HepG2 (cell line): ENCODE measurements around the gene GATAD2B. TPM values are rescaled to one million over a fixed set of nuclear protein-coding genes. Genes with fewer than 3 reads are reported as not detected.

Experiments used
- BRCA1 ChIP-seq: sonication (generic); formaldehyde crosslinking; IDR thresholded peaks from 2 replicates; pipeline ENCODE4 v1.4.0; 2020; ENCODE audit warnings: missing genetic modification reagents
- HDAC2 ChIP-seq: sonication (generic); formaldehyde crosslinking; IDR thresholded peaks from 2 replicates; pipeline ENCODE4 v1.4.0; 2020; ENCODE audit warnings: missing genetic modification reagents
- KMT2A ChIP-seq: sonication (generic); formaldehyde crosslinking; IDR thresholded peaks from 2 replicates; pipeline ENCODE4 v1.4.0; 2020; ENCODE audit warnings: missing genetic modification reagents
- MLX ChIP-seq: IDR thresholded peaks from 2 replicates; pipeline ENCODE4 v1.6.1; 2016
- MTERF4 ChIP-seq: sonication (generic); formaldehyde crosslinking; IDR thresholded peaks from 2 replicates; pipeline ENCODE4 v1.8.0; 2023; ENCODE audit warnings: mild to moderate bottlenecking, missing genetic modification reagents
- NFE2 ChIP-seq: sonication (generic); formaldehyde crosslinking; IDR thresholded peaks from 2 replicates; pipeline ENCODE4 v1.4.0; 2020; ENCODE audit warnings: missing genetic modification reagents
- RBFOX2 ChIP-seq: fragments of 200-400 bp; formaldehyde crosslinking; IDR thresholded peaks from 2 replicates; pipeline ENCODE4 v1.6.1; 2017; ENCODE audit warnings: low read depth, mild to moderate bottlenecking, low read length
- RBM39 ChIP-seq: fragments of 200-400 bp; formaldehyde crosslinking; IDR thresholded peaks from one replicate; pipeline ENCODE4 v1.6.1; 2018; ENCODE audit warnings: antibody characterized with exemption, mild to moderate bottlenecking, low read depth, low read length; ENCODE audit not compliant: poor library complexity, severe bottlenecking
- UBTF ChIP-seq: sonication (generic); formaldehyde crosslinking; IDR thresholded peaks from 2 replicates; pipeline ENCODE4 v1.4.0; 2020; ENCODE audit warnings: mild to moderate bottlenecking, missing genetic modification reagents
- ZNF605 ChIP-seq: sonication (generic); formaldehyde crosslinking; IDR thresholded peaks from 2 replicates; pipeline ENCODE4 v1.8.0; 2022; ENCODE audit warnings: mild to moderate bottlenecking, missing genetic modification reagents
- ZNF616 ChIP-seq: sonication (generic); formaldehyde crosslinking; IDR thresholded peaks from 2 replicates; pipeline ENCODE4 v1.5.0; 2020; ENCODE audit warnings: low read depth, mild to moderate bottlenecking, missing genetic modification reagents
- ZNF710 ChIP-seq: sonication (generic); formaldehyde crosslinking; IDR thresholded peaks from 2 replicates; pipeline ENCODE4 v1.5.0; 2020; ENCODE audit warnings: mild to moderate bottlenecking, missing genetic modification reagents, borderline replicate concordance
- ZSCAN21 ChIP-seq: sonication (generic); formaldehyde crosslinking; IDR thresholded peaks from 2 replicates; pipeline ENCODE4 v1.8.0; 2022; ENCODE audit warnings: mild to moderate bottlenecking, missing genetic modification reagents, moderate library complexity, borderline replicate concordance
- ZSCAN31 ChIP-seq: sonication (generic); formaldehyde crosslinking; IDR thresholded peaks from 2 replicates; pipeline ENCODE4 v1.5.0; 2020; ENCODE audit warnings: low read depth, mild to moderate bottlenecking, missing genetic modification reagents
- polyA plus RNA-seq, 8 experiments: library from polyadenylated mRNA; depleted of rRNA in 3 of 8; stranded (reverse) in 7 of 8; unstranded in 1 of 8; fragments of >200 nt; fragmentation: Illumina TruSeq in 4 of 8; extraction: Trizol in 4 of 8; gene quantifications; 2 replicates each; pipeline versions ENCODE4 v1.2.1 to v1.2.3, GENCODE V29; 2011 to 2016; ENCODE audit warnings: low read depth in 4 of 8, missing spikeins in 1 of 8, mixed read lengths in 1 of 8; ENCODE audit not compliant: insufficient read depth in 1 of 8
- total RNA-seq, 5 experiments: library from RNA; depleted of rRNA; stranded (reverse); fragments of >200 nt; fragmentation: Illumina TruSeq; extraction: Trizol; gene quantifications; 2 replicates each; pipeline ENCODE4 v1.2.3, GENCODE V29; 2016; ENCODE audit warnings: low read depth in 1 of 5
- TF ChIP-seq, protein P1 (sequence below): sonication (generic); formaldehyde crosslinking; IDR thresholded peaks from 2 replicates; pipeline ENCODE4 v1.4.0; 2020; ENCODE audit warnings: mild to moderate bottlenecking, missing genetic modification reagents
- TF ChIP-seq, protein P2 (sequence below): sonication (generic); formaldehyde crosslinking; IDR thresholded peaks from 2 replicates; pipeline ENCODE4 v1.4.0; 2020; ENCODE audit warnings: missing genetic modification reagents, borderline replicate concordance
- TF ChIP-seq, protein P3 (sequence below): sonication (generic); formaldehyde crosslinking; IDR thresholded peaks from 2 replicates; pipeline ENCODE4 v1.8.1; 2023; ENCODE audit warnings: mild to moderate bottlenecking, missing genetic modification reagents

The GATAD2B gene
- total and polyA plus RNA-seq, 2 of the 13 experiments (the other 11 are each of a cell fraction or from before 2014, with no cell fraction given) = 3.2 to 5.2 TPM

DNA sequence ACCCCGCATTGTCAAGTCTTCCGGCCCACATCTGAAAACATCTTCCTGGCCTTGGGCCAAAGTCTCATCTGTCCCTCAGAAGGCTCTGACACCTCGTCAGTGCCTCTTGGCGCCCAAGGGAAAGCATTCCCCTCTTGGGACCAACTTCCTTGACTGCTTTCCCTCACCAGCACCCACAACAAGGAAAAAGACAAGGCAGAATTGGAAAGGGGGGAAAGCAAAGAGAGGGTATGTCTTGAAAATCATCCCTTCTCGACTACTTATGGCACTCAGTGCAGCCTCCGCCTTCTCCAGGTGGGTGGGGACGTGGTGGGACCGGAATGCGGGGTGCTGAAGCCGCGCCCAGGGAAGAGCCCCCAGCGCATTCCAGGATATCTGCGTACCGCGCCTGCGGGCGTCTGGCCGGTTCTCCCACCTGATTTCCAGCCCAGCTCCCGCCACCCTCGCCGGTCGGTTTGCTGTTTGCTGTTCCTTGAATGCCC is 41.1 kb upstream of the GATAD2B start (continued):
- 0 out of 2 replicates have a peak, but pooled peaks have one; percentile 49 for TF ChIP-seq ZNF605 (CRISPR knock-in tag)
- no peak for TF ChIP-seq MLX
- TF ChIP-seq, protein P1, sequence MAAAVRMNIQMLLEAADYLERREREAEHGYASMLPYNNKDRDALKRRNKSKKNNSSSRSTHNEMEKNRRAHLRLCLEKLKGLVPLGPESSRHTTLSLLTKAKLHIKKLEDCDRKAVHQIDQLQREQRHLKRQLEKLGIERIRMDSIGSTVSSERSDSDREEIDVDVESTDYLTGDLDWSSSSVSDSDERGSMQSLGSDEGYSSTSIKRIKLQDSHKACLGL (CRISPR knock-in tag) = peak; percentile 56; the same call in 1 of the 2 replicates
- TF ChIP-seq ZNF710 (CRISPR knock-in tag) = 0 out of 2 replicates have a peak, but pooled peaks have one; percentile 41
- TF ChIP-seq KMT2A (CRISPR knock-in tag) = 0 out of 2 replicates have a peak, but pooled peaks have one; percentile 22
- TF ChIP-seq ZSCAN31 = 0 out of 2 replicates have a peak, but pooled peaks have one; percentile 72
- TF ChIP-seq RBM39 = peak; percentile 56
- TF ChIP-seq RBFOX2 = no peak
- TF ChIP-seq NFE2 (CRISPR knock-in tag) = no peak
- TF ChIP-seq HDAC2 (CRISPR knock-in tag) = 0 out of 2 replicates have a peak, but pooled peaks have one; percentile 9
- TF ChIP-seq UBTF (CRISPR knock-in tag) = peak; percentile 64; the same call in 1 of the 2 replicates
- TF ChIP-seq ZSCAN21 (CRISPR knock-in tag) = no peak
- TF ChIP-seq, protein P2, sequence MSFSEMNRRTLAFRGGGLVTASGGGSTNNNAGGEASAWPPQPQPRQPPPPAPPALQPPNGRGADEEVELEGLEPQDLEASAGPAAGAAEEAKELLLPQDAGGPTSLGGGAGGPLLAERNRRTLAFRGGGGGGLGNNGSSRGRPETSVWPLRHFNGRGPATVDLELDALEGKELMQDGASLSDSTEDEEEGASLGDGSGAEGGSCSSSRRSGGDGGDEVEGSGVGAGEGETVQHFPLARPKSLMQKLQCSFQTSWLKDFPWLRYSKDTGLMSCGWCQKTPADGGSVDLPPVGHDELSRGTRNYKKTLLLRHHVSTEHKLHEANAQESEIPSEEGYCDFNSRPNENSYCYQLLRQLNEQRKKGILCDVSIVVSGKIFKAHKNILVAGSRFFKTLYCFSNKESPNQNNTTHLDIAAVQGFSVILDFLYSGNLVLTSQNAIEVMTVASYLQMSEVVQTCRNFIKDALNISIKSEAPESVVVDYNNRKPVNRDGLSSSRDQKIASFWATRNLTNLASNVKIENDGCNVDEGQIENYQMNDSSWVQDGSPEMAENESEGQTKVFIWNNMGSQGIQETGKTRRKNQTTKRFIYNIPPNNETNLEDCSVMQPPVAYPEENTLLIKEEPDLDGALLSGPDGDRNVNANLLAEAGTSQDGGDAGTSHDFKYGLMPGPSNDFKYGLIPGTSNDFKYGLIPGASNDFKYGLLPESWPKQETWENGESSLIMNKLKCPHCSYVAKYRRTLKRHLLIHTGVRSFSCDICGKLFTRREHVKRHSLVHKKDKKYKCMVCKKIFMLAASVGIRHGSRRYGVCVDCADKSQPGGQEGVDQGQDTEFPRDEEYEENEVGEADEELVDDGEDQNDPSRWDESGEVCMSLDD (CRISPR knock-in tag) = 0 out of 2 replicates have a peak, but pooled peaks have one; percentile 6
- no peak for TF ChIP-seq ZNF616 (CRISPR knock-in tag)
- TF ChIP-seq MTERF4 = 0 out of 2 replicates have a peak, but pooled peaks have one; percentile 57
- TF ChIP-seq BRCA1 (CRISPR knock-in tag) = no peak
- TF ChIP-seq, protein P3, sequence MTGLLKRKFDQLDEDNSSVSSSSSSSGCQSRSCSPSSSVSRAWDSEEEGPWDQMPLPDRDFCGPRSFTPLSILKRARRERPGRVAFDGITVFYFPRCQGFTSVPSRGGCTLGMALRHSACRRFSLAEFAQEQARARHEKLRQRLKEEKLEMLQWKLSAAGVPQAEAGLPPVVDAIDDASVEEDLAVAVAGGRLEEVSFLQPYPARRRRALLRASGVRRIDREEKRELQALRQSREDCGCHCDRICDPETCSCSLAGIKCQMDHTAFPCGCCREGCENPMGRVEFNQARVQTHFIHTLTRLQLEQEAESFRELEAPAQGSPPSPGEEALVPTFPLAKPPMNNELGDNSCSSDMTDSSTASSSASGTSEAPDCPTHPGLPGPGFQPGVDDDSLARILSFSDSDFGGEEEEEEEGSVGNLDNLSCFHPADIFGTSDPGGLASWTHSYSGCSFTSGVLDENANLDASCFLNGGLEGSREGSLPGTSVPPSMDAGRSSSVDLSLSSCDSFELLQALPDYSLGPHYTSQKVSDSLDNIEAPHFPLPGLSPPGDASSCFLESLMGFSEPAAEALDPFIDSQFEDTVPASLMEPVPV (CRISPR knock-in tag) = no peak; the same call in 1 of the 2 replicates
